ENCODE measurements around the gene LMTK3.
"Not testable (repeated sequence)": the region's sequence is repeated elsewhere in the genome, so short reads cannot be mapped to it uniquely, and the experiment has no call there.

Gene LMTK3

DNA sequence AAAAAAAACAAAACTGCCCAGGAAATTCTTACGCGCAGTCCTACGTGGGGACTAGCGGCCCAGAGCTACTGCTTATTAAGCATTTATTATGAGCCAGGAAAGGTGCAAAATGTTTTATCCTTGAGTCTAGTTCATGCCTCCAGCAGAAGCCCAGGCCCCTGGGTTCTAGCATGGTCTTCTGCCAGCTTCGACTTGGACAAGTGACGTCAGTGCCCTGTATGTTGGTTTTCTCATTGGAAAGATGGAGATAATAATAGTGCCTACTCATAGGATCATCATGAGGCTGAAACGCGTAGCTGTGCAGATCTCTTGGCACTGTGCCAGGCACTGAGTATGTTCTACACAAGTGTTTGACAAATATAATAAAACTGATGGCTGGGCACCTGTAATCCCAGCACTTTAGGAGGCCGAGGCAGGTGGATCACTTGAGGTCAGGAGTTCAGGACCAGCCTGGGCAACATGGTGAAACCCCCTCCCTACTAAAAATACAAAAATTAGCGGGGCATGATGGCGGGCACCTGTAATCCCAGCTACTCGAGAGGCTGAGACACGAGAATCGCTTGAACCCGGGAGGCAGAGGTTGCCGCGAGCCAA lies 28.0 kb upstream of the LMTK3 start:
- no peak for DNase-seq (ENCODE audit: low read depth, low spot score)

DNA sequence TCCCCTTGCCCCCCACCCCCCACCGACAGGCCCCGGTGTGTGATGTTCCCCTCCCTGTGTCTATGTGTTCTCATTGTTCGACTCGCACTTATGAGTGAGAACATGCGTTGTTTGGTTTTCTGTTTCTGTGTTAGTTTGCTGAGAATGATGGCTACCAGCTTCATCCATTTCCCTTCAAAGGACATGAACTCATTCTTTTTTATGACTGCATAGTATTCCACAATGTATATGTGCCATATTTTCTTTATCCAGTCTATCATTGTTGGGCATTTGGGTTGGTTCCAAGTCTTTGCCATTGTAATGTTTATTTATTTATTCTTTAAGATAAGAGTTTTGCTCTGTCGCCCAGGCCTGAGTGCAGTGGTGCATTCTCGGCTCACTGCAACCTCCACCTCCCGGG lies 26.4 kb upstream of the LMTK3 start:
- not testable (repeated sequence) for DNase-seq (ENCODE audit: low read depth, low spot score)

DNA sequence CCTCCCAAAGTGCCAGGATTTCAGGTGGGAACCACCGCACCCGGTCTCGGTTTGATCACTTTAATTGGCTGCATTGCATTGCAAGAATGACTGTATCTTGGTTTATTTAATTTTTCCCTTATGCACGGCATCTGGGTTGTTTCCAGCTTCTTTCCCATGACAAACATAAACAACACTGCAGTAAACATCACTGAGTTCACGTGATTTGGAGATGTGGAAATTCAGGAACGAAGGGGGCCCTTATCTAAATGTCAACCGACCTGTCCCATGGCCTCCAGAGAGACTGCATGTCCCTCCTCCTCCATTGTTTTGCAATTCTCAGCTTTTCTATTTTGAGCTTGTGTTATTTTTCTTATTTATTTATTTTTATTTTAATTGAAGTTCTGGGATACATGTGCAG lies 25.9 kb upstream of the LMTK3 start:
- no peak for DNase-seq (ENCODE audit: low read depth, low spot score)

DNA sequence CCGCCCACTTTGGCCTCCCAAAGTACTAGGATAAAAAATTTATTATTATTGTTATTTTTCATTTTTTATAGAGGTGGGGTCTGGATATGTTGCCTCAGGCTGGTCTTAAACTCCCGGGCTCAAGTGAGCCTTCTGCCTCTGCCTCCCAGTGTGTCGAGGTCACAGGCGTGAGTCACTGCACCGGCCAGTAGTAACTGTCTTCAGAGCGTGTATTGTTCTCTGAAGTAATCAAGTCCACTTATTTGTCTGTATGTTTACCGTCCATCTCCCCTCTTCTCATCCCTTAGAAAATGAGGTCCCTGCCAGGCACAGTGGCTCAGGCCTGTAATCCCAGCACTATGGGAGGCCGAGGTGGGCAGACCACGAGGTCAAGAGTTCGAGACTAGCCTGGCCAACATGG lies 22.1 kb upstream of the LMTK3 start:
- DNase-seq (ENCODE audit: low read depth, low spot score) = no peak

DNA sequence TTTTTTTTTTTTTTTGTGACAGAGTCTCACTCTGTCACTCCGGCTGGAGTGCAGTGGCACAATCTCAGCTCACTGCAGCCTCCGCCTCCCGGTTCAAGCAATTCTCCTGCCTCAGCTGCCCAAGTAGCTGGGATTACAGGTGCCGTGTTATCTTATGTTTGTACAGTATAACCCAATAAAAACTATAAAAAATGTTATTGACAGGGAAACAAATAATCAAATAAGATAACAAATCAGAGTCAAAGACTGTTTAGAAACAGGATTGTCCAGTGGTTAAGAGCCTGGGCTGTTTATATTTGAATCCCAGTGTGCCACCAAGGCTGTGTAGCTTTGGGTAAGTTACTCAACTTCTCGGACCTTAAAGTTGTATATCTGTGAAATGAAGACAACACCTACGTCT lies 19.1 kb upstream of the LMTK3 start:
- DNase-seq (ENCODE audit: low read depth, low spot score) = no peak

DNA sequence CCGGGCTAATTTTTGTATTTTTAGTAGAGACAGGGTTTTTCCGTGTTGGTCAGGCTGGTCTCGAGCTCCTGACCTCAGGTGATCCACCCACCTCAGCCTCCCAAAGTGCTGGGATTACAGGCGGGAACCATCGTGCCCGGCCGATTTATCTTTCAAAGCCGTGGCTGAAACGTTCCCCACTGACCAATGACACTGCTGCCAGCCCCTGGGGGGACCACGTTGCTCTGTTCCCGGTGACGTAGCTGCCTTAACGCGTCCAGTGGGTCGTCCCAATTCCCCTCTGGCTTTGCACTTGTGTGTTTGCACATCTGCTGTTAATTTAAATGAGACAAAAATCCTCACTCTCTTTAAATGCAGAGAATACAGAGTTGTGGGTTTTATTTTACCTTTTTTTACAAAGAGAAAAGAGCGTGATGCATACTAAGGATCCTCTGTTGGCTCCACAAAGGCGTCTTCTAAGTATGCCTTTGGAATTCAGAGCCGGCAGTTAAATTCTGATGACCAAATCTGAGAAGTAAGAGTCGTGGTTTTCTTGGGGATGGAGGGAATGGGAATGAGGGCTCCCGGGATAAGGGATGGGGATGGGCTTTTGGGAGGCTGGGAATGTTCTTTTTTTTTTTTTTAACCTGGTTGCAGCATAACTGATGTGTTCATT lies 18.6 kb upstream of the LMTK3 start:
- no peak for DNase-seq (ENCODE audit: low read depth, low spot score)

DNA sequence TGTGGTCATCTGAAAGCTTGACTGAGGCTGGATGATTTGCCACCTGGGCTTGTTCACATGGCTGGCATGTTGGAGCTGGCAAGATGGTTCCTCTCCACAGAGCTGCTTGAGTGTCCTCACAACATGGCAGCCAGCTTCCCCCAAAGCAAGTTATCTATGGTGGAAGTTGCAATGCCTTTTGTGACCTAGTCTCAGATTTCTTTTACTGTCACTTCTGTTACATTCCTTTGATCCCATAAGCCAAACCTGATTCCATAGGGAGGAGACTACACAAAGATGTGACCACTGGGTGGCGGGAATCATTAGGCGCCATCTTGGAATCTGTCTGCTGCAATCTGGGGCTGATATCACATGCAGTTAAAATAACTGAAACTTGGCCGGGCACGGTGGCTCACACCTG lies 17.5 kb upstream of the LMTK3 start:
- DNase-seq (ENCODE audit: low read depth, low spot score) = no peak

DNA sequence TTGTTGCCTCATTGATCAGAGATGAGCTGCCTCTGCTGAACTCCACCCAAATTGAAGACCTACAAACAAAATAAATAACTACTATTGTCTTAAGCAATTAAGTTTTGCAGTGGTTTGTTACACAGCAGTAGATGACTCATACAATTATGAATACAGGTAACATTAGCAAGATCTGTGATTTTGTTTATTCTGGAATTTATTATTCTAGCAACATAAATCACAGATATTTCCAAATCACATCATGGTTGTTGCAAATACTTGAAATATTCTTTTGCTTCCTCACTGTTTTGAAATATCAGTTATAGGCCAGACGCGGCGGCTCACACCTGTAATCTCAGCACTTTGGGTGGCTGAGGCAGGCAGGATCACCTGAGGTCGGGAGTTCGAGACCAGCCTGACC lies 13.1 kb upstream of the LMTK3 start:
- DNase-seq (ENCODE audit: low read depth, low spot score) = no peak

DNA sequence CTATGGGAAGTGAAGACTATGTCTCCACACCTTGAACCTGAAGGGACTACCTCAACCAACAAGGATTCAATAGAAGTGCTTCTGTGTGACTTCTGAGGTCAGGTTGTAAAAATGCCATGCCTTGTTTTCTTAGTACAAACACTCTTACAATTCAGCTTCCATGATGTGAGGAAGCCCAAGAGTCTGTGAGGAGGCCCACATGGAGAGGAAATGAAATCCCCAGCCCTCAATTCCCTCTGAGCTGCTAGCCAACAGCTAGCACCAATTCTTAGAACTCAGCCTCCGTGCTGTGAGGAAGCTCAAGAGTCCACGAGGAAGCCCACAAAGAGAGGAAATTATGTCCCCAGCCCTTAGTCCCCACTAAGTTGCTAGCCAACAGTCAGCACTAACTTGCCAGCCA lies 12.6 kb upstream of the LMTK3 start:
- DNase-seq (ENCODE audit: low read depth, low spot score) = no peak

DNA sequence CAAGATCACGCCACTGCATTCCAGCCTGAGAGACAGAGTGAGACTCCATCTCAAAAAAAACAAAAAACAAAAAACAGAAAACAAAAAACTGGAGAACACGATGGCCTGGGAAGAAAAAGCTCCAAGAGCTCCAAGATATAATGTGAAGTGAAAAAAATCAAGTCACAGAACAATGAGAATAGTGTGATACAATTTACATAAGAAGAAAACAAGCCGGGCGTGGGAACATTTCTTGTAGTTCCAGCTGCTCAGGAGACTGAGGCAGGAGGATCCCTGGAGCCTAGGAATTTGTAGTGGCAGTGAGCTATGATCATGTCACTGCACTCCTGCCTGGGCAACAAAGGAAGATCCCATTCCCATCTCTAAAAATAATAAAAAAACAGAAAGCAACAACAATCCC lies 8.5 kb upstream of the LMTK3 start:
- DNase-seq (ENCODE audit: low read depth, low spot score) = no peak

DNA sequence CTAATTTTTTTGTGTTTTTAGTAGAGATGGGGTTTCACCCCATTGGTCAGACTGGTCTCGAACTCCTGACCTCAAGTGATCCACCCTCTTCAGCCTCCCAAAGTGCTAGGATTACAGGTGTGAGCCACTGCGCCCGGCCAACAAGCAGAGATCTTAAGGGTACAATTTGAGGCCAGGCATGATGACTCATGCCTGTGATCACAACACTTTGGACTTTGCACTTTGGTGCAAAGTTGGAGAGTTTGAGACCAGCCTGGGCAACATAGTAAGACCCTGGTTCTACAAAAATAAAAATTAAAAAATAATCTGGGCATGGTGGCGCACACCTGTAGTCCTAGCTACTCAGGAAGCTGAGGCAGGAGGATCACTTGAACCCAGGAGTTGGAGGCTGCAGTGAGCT lies 7.8 kb upstream of the LMTK3 start:
- not testable (repeated sequence) for DNase-seq (ENCODE audit: low read depth, low spot score)

DNA sequence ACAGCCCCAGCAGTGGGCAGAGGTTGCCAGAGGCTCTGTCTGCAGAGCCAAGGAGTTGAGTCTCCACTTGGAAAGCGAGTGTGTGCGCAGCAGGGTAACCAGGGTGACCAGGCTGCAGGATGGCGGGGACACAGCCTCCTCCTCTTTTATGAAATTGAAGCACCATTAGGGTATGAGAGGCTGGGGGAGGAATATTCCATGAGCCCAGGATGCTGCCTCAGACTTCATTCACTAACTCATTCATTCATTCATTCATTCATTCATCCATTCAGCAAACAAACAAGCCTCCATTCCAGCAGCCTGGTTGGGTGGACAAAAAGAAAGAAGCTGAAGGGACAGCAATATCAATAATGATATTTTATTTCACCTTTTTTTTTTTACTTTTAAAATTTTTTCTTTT lies 6.6 kb upstream of the LMTK3 start:
- DNase-seq (ENCODE audit: low read depth, low spot score) = no peak

DNA sequence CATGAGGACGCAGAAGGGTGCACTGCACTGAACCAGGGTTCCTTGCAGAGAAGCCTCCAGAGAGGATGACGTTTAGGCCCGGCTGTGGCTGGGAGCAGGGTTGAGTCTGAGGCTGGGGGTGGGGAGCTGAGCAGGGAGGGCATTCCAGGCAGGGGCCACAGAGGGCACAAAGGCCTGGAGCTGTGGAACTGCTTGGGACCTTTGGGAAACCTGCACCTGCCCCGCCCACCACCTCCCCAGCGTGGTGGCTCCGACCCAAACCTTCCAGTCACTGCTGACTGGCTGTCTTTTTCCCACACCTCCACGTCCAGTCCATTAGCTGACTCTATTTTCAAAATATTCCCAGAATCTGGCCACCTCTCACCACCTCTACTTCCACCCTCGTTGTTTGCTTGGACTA lies 4.9 kb upstream of the LMTK3 start:
- DNase-seq (ENCODE audit: low read depth, low spot score) = no peak

DNA sequence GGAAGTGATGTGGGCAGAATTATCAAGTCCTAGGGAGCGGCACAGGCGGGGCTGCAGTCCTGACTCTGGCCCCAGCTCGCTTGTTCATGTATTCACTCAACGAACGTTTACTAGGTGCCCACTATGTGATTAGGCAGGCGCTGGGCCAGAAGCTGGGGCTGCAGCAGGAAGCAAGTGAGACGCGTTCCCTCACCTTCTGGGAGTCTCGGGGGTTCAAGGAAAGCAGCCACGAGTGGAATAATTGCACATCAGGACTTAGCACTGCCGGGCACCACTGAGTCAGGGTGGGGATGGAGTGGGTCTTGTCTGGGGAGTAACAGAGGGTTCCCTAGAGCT lies 2.5 kb upstream of the LMTK3 start:
- DNase-seq (ENCODE audit: low read depth, low spot score) = no peak

DNA sequence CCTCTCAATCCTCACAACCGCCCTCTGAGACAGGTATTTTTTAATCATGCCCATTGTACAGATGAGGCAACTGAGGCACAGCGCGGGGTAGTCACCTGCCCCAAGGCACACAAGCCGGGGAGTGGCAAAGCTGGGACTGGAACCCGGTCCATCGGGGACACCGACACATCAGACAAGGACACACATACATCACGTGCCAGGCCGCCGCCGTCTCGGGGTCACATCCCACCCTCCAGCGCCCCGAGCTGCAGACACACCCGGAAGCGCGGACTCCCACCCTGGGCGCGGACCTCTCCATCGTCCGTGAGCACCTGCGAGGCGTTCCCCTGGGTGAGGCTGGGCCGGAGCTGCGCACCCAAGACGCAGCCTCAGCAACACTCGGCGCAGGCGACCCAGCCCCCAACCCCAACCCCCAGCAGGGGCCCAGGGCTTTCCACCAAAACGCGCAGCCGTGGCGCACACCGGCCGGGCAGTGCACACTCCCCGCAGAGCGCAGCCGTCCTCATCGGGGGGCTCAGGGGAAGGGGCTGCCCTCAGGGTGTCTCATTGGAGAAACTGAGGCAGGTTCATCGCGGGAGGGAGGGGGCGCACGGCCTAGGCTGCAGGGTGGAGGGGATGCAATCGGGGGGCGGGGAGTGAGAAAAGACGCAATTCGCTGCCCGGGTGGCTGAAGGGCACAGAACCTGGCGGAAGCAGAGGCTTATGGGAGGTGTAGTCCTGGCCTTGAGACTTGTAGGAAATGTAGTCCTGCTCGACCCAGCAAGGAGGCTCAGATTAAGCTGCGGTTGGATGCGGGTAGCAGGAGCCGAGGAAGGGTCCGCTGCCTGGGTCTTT lies 1.9 kb upstream of the LMTK3 start:
- peak; percentile 45 for DNase-seq (ENCODE audit: low read depth, low spot score)

DNA sequence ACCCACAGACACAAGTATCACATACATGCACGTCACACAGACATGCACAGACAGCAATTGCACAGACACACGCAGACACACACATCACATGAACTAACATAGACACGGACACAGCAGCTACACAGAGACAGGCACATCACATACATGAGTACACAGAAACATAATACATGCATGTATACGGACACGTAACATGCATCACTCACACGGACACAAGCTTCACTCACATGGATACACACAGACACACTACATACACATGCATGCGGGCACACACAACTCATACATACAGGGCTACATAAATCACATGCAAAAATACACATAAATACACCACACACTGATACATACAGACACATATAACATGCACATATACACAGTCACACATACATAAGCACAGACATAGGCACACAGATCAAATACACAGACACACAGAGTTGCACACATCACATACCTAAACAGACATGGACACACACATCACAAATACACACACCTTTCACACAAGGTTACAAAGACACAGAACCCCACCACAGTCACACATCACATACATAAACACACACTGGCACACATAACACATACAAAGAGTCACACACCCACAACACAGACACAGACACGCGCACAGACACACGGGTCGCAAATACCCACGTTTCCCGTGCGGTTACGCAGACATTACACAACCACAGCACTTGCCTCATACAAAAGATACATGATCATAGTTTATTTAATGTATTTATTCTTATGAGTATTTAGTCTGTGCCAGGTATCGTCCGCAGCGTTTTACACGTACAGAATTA lies 1.1 kb upstream of the LMTK3 start:
- DNase-seq (ENCODE audit: low read depth, low spot score) = no peak

DNA sequence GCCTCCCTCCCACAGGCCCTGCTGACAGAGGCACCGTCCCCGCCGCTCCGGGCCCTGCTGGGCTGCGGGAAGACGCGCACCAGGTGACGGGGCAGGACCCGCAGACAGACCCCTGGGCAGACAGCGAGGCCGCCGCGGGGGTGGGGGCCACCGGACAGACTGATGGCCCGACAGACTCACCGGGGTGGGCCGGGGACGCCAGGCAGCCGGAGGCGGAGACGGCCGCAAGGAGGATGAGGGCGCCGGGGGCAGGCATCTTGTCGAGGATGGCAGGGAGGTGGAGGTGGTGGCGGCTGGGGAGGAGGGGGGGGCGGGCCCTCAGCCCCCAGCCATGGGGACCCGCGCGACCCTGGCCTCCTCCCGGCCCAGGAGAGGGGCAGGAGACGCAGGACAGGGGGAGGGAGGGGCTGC lies 309 bp downstream of the LMTK3 start:
- DNase-seq (ENCODE audit: low read depth, low spot score) = no peak

DNA sequence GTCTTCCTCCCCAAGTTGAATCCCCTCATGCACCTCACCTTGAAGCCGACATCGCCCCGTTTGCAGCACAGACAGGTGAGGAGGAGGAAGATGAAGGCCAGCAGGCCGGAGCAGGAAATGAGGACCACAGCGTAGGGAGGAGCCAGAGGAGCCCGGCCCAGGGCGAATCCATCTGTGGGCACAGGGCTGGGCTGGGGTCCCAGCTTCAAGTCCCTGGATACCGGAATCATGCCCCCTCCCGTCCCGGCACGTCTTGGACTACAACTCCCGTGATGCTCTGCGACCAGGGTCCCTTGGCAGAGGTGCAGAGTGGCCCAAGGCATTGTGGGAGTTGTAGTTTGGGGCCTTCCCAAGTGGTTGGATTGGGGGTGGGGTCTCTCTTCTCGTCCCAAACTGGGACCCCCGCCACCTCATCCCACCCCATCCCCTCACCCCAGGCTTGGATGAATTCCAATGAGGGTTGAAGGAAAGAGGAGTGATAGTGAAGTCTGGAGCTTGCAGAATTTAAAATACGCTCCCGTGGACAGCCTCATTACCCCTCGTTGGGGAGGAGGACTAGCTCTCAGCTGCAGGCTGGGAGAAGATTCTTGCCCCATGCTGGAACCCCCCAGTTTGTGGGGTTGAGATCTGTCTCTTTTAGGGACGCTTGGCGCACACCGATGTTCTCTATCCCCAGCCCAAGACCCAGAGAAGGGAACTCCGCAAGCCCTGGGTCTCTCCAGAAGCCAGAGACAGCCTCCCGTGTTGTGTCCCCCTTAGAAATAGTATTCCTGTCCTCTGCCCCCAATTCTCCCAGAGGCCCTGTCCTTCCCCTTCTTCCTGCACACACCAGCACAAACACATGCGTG lies 990 bp downstream of the LMTK3 start:
- DNase-seq (ENCODE audit: low read depth, low spot score) = peak; percentile 61

DNA sequence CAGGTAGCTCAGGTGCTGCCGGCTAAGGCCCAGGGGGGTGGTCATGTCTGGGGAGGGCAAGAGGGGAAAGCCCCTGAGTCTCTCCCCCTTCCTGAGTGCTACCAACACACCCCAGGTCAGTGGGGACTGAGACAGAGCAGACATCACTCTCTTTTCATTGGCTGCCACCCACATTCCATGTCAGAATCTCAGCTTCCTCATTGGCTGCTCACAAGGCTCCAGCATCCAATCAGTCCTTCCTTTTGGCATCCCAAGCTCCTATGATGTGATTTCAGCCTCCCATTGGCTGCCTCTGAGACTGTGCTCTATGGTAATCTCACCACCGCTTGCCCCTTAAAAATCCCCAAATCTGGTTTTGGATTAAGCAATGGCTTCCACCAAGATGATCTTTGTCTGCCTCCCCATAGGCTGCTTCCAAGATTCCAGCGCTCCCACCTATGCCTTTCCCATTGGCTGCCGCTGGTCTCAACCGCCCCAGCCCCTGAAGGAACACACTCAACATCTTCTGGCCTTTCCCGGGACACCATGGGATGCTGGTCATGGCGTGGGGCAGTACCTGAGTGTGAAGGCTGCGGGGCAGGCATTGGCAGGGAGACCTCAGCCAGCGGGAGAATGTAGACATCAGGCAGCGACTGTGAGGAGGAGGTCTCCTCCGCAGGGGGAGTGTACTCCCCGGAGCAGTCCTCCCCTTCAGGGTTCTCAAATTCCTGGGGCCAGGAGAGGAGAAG lies 2.0 kb downstream of the LMTK3 start:
- DNase-seq (ENCODE audit: low read depth, low spot score) = no peak

DNA sequence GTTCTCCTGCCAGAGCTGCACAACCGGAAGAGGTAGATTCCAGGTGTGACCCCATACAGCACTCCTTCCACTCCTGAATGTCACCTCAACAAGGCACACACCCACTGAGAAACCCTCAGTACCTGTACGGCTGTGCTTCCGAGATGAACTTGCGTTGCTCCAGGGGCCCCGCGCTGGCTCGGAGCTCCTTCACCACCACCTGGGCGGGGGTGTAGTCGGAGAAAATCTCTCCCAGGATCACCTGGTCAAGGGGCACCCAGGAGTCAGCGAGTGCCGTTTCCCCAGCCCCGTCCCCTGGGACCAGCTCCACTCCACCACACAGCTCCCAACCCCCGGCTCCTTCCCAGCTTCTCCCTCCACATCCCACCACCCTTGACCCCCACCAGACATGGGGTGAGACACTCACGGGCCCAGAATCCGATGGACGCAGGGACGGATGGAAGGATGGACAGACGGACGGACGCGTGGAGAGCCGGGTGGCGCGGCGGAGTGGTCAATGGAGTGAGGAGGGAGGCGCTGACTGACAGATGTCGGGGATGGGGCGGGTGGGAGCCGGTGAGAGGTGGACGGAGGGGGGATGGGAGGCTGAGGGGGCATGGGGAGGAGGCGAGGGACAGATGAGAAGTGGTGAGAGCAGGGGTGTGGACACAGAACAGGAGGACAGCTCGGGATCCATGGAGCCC lies 2.8 kb downstream of the LMTK3 start:
- no peak for DNase-seq (ENCODE audit: low read depth, low spot score)
